ENCODE data around the gene CLMN. TPM values are rescaled to one million over a fixed set of nuclear protein-coding genes. Genes with fewer than 3 reads are reported as not detected.

Gene CLMN
- total and polyA plus RNA-seq, 8 donors, result 5.3 to 42.9 (median 20.1) TPM

DNA sequence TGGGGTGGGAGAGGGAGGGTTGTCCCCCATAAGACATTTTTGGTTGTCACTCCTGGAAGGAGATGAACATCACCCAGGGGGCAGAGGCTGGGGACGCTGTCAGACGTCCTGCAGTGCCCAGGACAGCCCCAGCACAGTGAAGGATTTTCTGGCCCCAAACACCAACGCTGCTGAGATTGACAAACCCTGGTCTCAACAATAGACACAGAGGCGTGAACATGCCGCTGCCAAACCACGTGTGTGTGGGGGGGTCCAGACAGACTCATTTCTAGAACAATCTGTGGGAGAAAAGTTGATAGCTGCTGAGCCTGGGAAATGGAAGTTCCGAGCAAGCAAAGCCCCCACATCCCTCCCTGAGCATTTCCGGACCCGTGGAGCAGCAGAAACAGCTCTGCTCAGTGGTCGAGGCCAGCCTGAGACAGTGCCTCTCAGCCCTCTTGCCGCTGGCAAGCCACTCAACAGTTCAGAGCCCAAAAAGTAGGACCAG is 43.8 kb upstream of the CLMN start:
- Histone ChIP-seq H3K27me3 (peaks cover 0 to 34% (median 5%) of the 10 kb centered on the region in 3 donors), H3K9me3 (no peaks in the 10 kb centered on the region), H3K4me1 (peaks cover 7 to 18% (median 16%) of the 10 kb centered on the region in 4 donors), H3K27ac (no peak overlapping the region), H3K36me3 (no peaks in the 10 kb centered on the region), H3K4me3 (no peak overlapping the region)
- TF ChIP-seq EP300 (IDR thresholded peaks at IDR 0.05) (no peak), POLR2AphosphoS5 (IDR thresholded peaks at IDR 0.05) (no peak), POLR2A (IDR thresholded peaks at IDR 0.05) (no peak)
- TF ChIP-seq, protein P1, sequence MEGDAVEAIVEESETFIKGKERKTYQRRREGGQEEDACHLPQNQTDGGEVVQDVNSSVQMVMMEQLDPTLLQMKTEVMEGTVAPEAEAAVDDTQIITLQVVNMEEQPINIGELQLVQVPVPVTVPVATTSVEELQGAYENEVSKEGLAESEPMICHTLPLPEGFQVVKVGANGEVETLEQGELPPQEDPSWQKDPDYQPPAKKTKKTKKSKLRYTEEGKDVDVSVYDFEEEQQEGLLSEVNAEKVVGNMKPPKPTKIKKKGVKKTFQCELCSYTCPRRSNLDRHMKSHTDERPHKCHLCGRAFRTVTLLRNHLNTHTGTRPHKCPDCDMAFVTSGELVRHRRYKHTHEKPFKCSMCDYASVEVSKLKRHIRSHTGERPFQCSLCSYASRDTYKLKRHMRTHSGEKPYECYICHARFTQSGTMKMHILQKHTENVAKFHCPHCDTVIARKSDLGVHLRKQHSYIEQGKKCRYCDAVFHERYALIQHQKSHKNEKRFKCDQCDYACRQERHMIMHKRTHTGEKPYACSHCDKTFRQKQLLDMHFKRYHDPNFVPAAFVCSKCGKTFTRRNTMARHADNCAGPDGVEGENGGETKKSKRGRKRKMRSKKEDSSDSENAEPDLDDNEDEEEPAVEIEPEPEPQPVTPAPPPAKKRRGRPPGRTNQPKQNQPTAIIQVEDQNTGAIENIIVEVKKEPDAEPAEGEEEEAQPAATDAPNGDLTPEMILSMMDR (IDR thresholded peaks at IDR 0.05), result no peak
- no peak for DNase-seq
- 68 to 76% (median 72%) methylated on average over 11 of the region's 11 CpGs for WGBS, 5 donors
- intact Hi-C loops (cut with DNase I; ENCODE audit: low total_unique reads), result no loop called here

DNA sequence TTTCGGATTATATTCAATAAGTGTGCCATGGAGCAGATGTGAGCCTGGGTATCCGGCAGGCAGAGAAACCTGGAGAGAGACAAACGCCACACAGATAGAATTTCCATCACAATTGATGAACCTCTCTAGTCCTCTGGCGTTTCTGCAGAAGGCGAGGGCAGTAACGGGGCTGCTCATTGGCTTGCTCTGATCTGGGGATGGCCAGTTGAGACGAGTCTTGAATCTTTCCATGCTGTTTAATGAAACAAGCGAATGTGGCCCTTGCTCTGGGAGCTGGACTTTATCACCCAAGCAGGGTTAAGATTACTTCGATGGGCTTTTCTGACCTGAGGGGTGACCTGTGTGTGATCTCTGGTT is 42.4 kb upstream of the CLMN start:
- Histone ChIP-seq H3K27me3 (peaks cover 0 to 34% (median 5%) of the 10 kb centered on the region in 3 donors), H3K27ac (no peak overlapping the region), H3K4me3 (no peak overlapping the region), H3K4me1 (peaks cover 7 to 18% (median 16%) of the 10 kb centered on the region in 4 donors), H3K36me3 (no peaks in the 10 kb centered on the region), H3K9me3 (no peaks in the 10 kb centered on the region)
- intact Hi-C loops (cut with DNase I; ENCODE audit: low total_unique reads), result no loop called here
- no peak for DNase-seq
- TF ChIP-seq, protein P1 (IDR thresholded peaks at IDR 0.05), result no peak
- TF ChIP-seq EP300 (IDR thresholded peaks at IDR 0.05) (no peak), POLR2AphosphoS5 (IDR thresholded peaks at IDR 0.05) (no peak)
- 57 to 72% (median 63%) methylated on average over 9 of the region's 9 CpGs for WGBS, 5 donors

DNA sequence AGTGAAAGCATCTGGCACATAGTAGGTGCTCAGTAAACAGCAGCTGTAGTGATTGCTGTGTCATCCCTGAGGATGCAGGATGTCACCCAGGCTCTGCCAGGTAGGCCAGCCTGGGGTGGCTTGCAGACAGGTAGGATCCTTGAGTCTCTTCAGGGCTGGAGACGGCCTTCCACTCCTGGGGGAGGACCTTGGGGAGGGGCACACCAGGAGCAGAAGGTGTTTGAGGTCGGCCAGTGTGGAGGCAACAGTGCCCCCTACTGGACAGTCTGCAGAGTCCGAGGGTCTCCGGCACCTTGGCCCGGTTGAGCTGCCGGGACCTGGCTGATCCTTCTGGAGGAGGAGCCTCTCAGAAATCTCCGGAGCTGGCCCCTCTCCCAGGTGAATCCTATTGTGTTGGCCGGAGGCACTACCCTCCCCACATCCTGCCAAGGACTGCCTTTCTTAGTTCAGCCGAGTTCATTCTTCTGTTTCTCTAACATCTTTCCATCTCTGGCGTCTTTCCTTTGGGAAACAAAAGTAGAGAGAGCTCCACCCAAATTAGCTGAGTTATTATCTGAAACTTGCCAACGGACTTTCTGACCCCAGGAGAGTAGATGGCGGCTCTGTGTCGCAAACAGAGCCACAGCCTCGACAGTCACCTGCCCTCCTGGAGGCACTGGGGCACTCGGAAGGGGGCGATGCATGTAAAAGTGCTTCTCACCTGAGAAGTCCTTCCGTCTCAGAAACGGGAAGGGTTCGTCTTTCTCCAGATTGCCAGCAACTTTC is 41.8 kb upstream of the CLMN start:
- Histone ChIP-seq H3K27me3 (peaks cover 0 to 34% (median 5%) of the 10 kb centered on the region in 3 donors), H3K4me1 (peaks cover 7 to 18% (median 16%) of the 10 kb centered on the region in 4 donors), H3K4me3 (no peak overlapping the region), H3K36me3 (no peaks in the 10 kb centered on the region), H3K9me3 (no peaks in the 10 kb centered on the region), H3K27ac (no peak overlapping the region)
- 17 to 29% (median 18%) methylated on average over 19 of the region's 19 CpGs for WGBS, 5 donors
- TF ChIP-seq, protein P1 (IDR thresholded peaks at IDR 0.05), result peak in 4 of 7 experiments; percentile 14 to 72 (median 45)
- TF ChIP-seq POLR2AphosphoS5 (IDR thresholded peaks at IDR 0.05), result no peak
- no peak for TF ChIP-seq POLR2A (IDR thresholded peaks at IDR 0.05)
- TF ChIP-seq EP300 (IDR thresholded peaks at IDR 0.05), result no peak
- peak; percentile 66 to 67 for DNase-seq
- intact Hi-C loops (cut with DNase I; ENCODE audit: low total_unique reads), result no loop called here

DNA sequence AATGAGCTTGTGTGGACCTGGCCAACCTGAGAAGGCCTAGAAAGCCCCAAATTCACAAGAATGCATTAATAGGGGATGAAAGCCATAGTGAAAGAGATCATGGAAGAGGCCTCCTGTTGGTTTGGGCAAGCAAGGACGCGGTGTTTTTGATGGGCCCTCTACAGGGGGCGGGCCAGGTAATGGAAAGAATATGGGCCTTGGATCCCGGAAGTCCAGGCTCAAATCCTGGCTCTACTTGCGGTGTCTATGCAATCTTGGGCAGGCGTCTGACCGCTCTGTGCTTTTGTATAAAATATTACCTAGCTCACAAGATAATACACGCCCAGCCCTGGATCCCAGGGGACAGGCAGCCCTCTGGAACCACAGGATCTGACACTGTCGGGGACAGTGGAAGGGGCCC is 41.1 kb upstream of the CLMN start:
- H3K9me3 ChIP-seq, result no peaks in the 10 kb centered on the region
- peaks cover 7 to 18% (median 16%) of the 10 kb centered on the region in 4 donors for H3K4me1 ChIP-seq
- peak overlapping the region in 1 of 5 donors; percentile 54 for H3K27ac ChIP-seq
- WGBS, 5 donors, result 84 to 91% (median 85%) methylated on average over 9 of the region's 9 CpGs
- no peak for DNase-seq
- no peaks in the 10 kb centered on the region for H3K36me3 ChIP-seq
- peak overlapping the region in 1 of 4 donors; percentile 26 for H3K4me3 ChIP-seq
- peaks cover 0 to 34% (median 5%) of the 10 kb centered on the region in 3 donors for H3K27me3 ChIP-seq
- intact Hi-C loops (cut with DNase I; ENCODE audit: low total_unique reads), result no loop called here
- TF ChIP-seq, protein P1 (IDR thresholded peaks at IDR 0.05), result no peak
- no peak for TF ChIP-seq EP300 (IDR thresholded peaks at IDR 0.05)
- no peak for TF ChIP-seq POLR2A (IDR thresholded peaks at IDR 0.05)
- no peak for TF ChIP-seq POLR2AphosphoS5 (IDR thresholded peaks at IDR 0.05)
